ENCODE measurements around the gene BRI3. TPM values are rescaled to one million over a fixed set of nuclear protein-coding genes. Genes with fewer than 3 reads are reported as not detected.
"Not testable (repeated sequence)": the region's sequence is repeated elsewhere in the genome, so short reads cannot be mapped to it uniquely, and the experiment has no call there.

Gene BRI3
- total RNA-seq, 1 donor from 2014 or later = 63.6 TPM

- Mint-ChIP-seq H3K27ac (no peak overlapping the region), H3K36me3 (ENCODE audit: low read depth) (no peaks in the 10 kb centered on the region), H3K4me1 (ENCODE audit: low read depth) (no peaks in the 10 kb centered on the region), H3K4me3 (ENCODE audit: low read depth) (no peak overlapping the region), H3K9me3 (no peaks in the 10 kb centered on the region), H3K27me3 (ENCODE audit: low read depth) (no peaks in the 10 kb centered on the region)
- intact Hi-C loops (cut with micrococcal nuclease) = no loop called here
- DNase-seq (ENCODE audit: low spot score) = no peak
Observed at GRCh38 chr7:98312201-98312600, 30.7 kb downstream of the BRI3 start.

- no peak overlapping the region for H3K27ac Mint-ChIP-seq
- no peak for DNase-seq (ENCODE audit: low spot score)
- no peaks in the 10 kb centered on the region for H3K4me1 Mint-ChIP-seq (ENCODE audit: low read depth)
- H3K4me3 Mint-ChIP-seq (ENCODE audit: low read depth) = no peak overlapping the region
- H3K27me3 Mint-ChIP-seq (ENCODE audit: low read depth) = no peaks in the 10 kb centered on the region
- intact Hi-C loops (cut with micrococcal nuclease) = no loop called here
- H3K36me3 Mint-ChIP-seq (ENCODE audit: low read depth) = no peaks in the 10 kb centered on the region
- no peaks in the 10 kb centered on the region for H3K9me3 Mint-ChIP-seq
Observed at GRCh38 chr7:98314469-98314868, 33.0 kb downstream of the BRI3 start.

GRCh38 chr7:98315318-98315993 is 34.0 kb downstream of the BRI3 start:
- Mint-ChIP-seq H3K36me3 (ENCODE audit: low read depth) (no peaks in the 10 kb centered on the region), H3K4me1 (ENCODE audit: low read depth) (no peaks in the 10 kb centered on the region), H3K27me3 (ENCODE audit: low read depth) (no peaks in the 10 kb centered on the region), H3K4me3 (ENCODE audit: low read depth) (no peak overlapping the region), H3K27ac (no peak overlapping the region), H3K9me3 (no peaks in the 10 kb centered on the region)
- no peak for DNase-seq (ENCODE audit: low spot score)
- intact Hi-C loops (cut with micrococcal nuclease) = no loop called here

GRCh38 chr7:98315994-98316527 is 34.6 kb downstream of the BRI3 start:
- H3K4me1 Mint-ChIP-seq (ENCODE audit: low read depth); DNase-seq (ENCODE audit: low spot score); H3K27ac Mint-ChIP-seq; H3K27me3 Mint-ChIP-seq (ENCODE audit: low read depth); H3K9me3 Mint-ChIP-seq; H3K4me3 Mint-ChIP-seq (ENCODE audit: low read depth); H3K36me3 Mint-ChIP-seq (ENCODE audit: low read depth); intact Hi-C loops (cut with micrococcal nuclease): not testable (repeated sequence)

GRCh38 chr7:98317366-98318040 is 36.0 kb downstream of the BRI3 start:
- H3K27me3 Mint-ChIP-seq (ENCODE audit: low read depth) = no peaks in the 10 kb centered on the region
- intact Hi-C loops (cut with micrococcal nuclease) = no loop called here
- no peak for DNase-seq (ENCODE audit: low spot score)
- no peaks in the 10 kb centered on the region for H3K4me1 Mint-ChIP-seq (ENCODE audit: low read depth)
- no peak overlapping the region for H3K4me3 Mint-ChIP-seq (ENCODE audit: low read depth)
- no peaks in the 10 kb centered on the region for H3K36me3 Mint-ChIP-seq (ENCODE audit: low read depth)
- no peaks in the 10 kb centered on the region for H3K9me3 Mint-ChIP-seq
- H3K27ac Mint-ChIP-seq = no peak overlapping the region

- H3K27me3 Mint-ChIP-seq (ENCODE audit: low read depth) = no peaks in the 10 kb centered on the region
- no peaks in the 10 kb centered on the region for H3K4me1 Mint-ChIP-seq (ENCODE audit: low read depth)
- H3K4me3 Mint-ChIP-seq (ENCODE audit: low read depth) = no peak overlapping the region
- no peak overlapping the region for H3K27ac Mint-ChIP-seq
- H3K36me3 Mint-ChIP-seq (ENCODE audit: low read depth) = no peaks in the 10 kb centered on the region
- intact Hi-C loops (cut with micrococcal nuclease) = no loop called here
- DNase-seq (ENCODE audit: low spot score) = no peak
- H3K9me3 Mint-ChIP-seq = no peaks in the 10 kb centered on the region
Observed at GRCh38 chr7:98319176-98319575, 37.7 kb downstream of the BRI3 start.

- Mint-ChIP-seq H3K36me3 (ENCODE audit: low read depth) (no peaks in the 10 kb centered on the region), H3K27me3 (ENCODE audit: low read depth) (no peaks in the 10 kb centered on the region), H3K4me3 (ENCODE audit: low read depth) (no peak overlapping the region), H3K4me1 (ENCODE audit: low read depth) (no peaks in the 10 kb centered on the region), H3K27ac (no peak overlapping the region), H3K9me3 (no peaks in the 10 kb centered on the region)
- intact Hi-C loops (cut with micrococcal nuclease) = no loop called here
- no peak for DNase-seq (ENCODE audit: low spot score)
Observed at GRCh38 chr7:98321301-98321700, 39.8 kb downstream of the BRI3 start.

GRCh38 chr7:98322331-98323270 is 41.1 kb downstream of the BRI3 start:
- intact Hi-C loops (cut with micrococcal nuclease) = no loop called here
- Mint-ChIP-seq H3K4me3 (ENCODE audit: low read depth) (no peak overlapping the region), H3K27me3 (ENCODE audit: low read depth) (no peaks in the 10 kb centered on the region), H3K9me3 (no peaks in the 10 kb centered on the region), H3K36me3 (ENCODE audit: low read depth) (no peaks in the 10 kb centered on the region), H3K27ac (no peak overlapping the region), H3K4me1 (ENCODE audit: low read depth) (no peaks in the 10 kb centered on the region)
- no peak for DNase-seq (ENCODE audit: low spot score)

- no peaks in the 10 kb centered on the region for H3K9me3 Mint-ChIP-seq
- H3K27ac Mint-ChIP-seq = no peak overlapping the region
- no peak overlapping the region for H3K4me3 Mint-ChIP-seq (ENCODE audit: low read depth)
- no peaks in the 10 kb centered on the region for H3K4me1 Mint-ChIP-seq (ENCODE audit: low read depth)
- intact Hi-C loops (cut with micrococcal nuclease) = no loop called here
- no peaks in the 10 kb centered on the region for H3K36me3 Mint-ChIP-seq (ENCODE audit: low read depth)
- H3K27me3 Mint-ChIP-seq (ENCODE audit: low read depth) = no peaks in the 10 kb centered on the region
- DNase-seq (ENCODE audit: low spot score) = no peak
Observed at GRCh38 chr7:98323597-98324322, 42.3 kb downstream of the BRI3 start.

GRCh38 chr7:98324782-98325181 is 43.3 kb downstream of the BRI3 start:
- Mint-ChIP-seq H3K27me3 (ENCODE audit: low read depth) (no peaks in the 10 kb centered on the region), H3K36me3 (ENCODE audit: low read depth) (no peaks in the 10 kb centered on the region), H3K4me1 (ENCODE audit: low read depth) (no peaks in the 10 kb centered on the region), H3K9me3 (no peaks in the 10 kb centered on the region), H3K27ac (no peak overlapping the region), H3K4me3 (ENCODE audit: low read depth) (no peak overlapping the region)
- intact Hi-C loops (cut with micrococcal nuclease) = no loop called here
- DNase-seq (ENCODE audit: low spot score) = no peak

GRCh38 chr7:98329100-98329790 is 47.8 kb downstream of the BRI3 start:
- Mint-ChIP-seq H3K4me3 (ENCODE audit: low read depth) (no peak overlapping the region), H3K27me3 (ENCODE audit: low read depth) (no peaks in the 10 kb centered on the region), H3K9me3 (peaks cover 4% of the 10 kb centered on the region), H3K4me1 (ENCODE audit: low read depth) (no peaks in the 10 kb centered on the region), H3K36me3 (ENCODE audit: low read depth) (no peaks in the 10 kb centered on the region), H3K27ac (no peak overlapping the region)
- no peak for DNase-seq (ENCODE audit: low spot score)
- intact Hi-C loops (cut with micrococcal nuclease) = no loop called here
